Kidney epithelial cell (primary cell): ENCODE data around the gene AFF3. TPM values are rescaled to one million over a fixed set of nuclear protein-coding genes. Genes with fewer than 3 reads are reported as not detected.

Source experiments
- DNase-seq: peaks from one replicate; pipeline ENCODE4 v3.0.0-alpha.2; 2010; ENCODE audit warnings: low read depth
- H3K27me3 ChIP-seq: 2 replicates; pipeline ENCODE4 v1.6.0; 2011; ENCODE audit warnings: low read length; ENCODE audit not compliant: control insufficient read depth, insufficient read depth
- H3K36me3 ChIP-seq: 2 replicates; pipeline ENCODE4 v1.5.1; 2011; ENCODE audit warnings: low read length; ENCODE audit not compliant: control insufficient read depth, insufficient read depth
- H3K4me3 ChIP-seq: 2 replicates; pipeline ENCODE4 v1.5.1; 2011; ENCODE audit warnings: low read depth, mild to moderate bottlenecking, control low read depth, low read length
- CTCF ChIP-seq: IDR thresholded peaks from 2 replicates; pipeline ENCODE4 v1.5.1; 2011; ENCODE audit warnings: mild to moderate bottlenecking, moderate library complexity, low read length, control low read depth, inconsistent platforms; ENCODE audit not compliant: insufficient read depth, poor library complexity, severe bottlenecking
- total RNA-seq: library from RNA; depleted of rRNA; stranded (reverse); fragments of >200 nt; gene quantifications from 2 replicates; pipeline ENCODE4 v1.2.3, GENCODE V29; 2015

AFF3 gene
- total RNA-seq, 1 donor from 2014 or later = 13.9 TPM

- Histone ChIP-seq H3K36me3 (no peaks in the 10 kb centered on the region), H3K27me3 (no peaks in the 10 kb centered on the region), H3K4me3 (no peak overlapping the region)
- DNase-seq = no peak
- no peak for TF ChIP-seq CTCF
These were observed 370.6 kb downstream of the AFF3 start for GRCh38 chr2:99771681-99772333.

- Histone ChIP-seq H3K4me3 (no peak overlapping the region), H3K27me3 (no peaks in the 10 kb centered on the region), H3K36me3 (no peaks in the 10 kb centered on the region)
- no peak for TF ChIP-seq CTCF
- DNase-seq = no peak
These were observed 371.5 kb downstream of the AFF3 start for GRCh38 chr2:99770876-99771275.

- H3K27me3 ChIP-seq = no peaks in the 10 kb centered on the region
These were observed 376.6 kb downstream of the AFF3 start for GRCh38 chr2:99765731-99766318.

GRCh38 chr2:99763764-99764163 is 378.6 kb downstream of the AFF3 start:
- DNase-seq = no peak
- TF ChIP-seq CTCF = no peak
- H3K4me3 ChIP-seq = no peak overlapping the region
- H3K27me3 ChIP-seq = no peaks in the 10 kb centered on the region
- H3K36me3 ChIP-seq = no peaks in the 10 kb centered on the region

More at GRCh38 chr2:99765731-99766318, 376.6 kb downstream of the AFF3 start:
- Histone ChIP-seq H3K4me3 (no peak overlapping the region), H3K36me3 (no peaks in the 10 kb centered on the region)
- DNase-seq = no peak
- no peak for TF ChIP-seq CTCF

- DNase-seq = no peak
- H3K27me3 ChIP-seq = no peaks in the 10 kb centered on the region
- no peaks in the 10 kb centered on the region for H3K36me3 ChIP-seq
- TF ChIP-seq CTCF = no peak
- H3K4me3 ChIP-seq = no peak overlapping the region
These were observed 379.7 kb downstream of the AFF3 start for GRCh38 chr2:99762714-99763113.
